C4-2B (cell line): ENCODE measurements around the gene AGAP1.

ENCODE experiments used
- H3K27ac ChIP-seq: fragments of 450-650 bp; 2 replicates; pipeline ENCODE4 v1.5.1; 2017
- CTCF ChIP-seq: fragments of 450-650 bp; conservative IDR thresholded peaks from 2 replicates; pipeline ENCODE4 v1.5.1; 2017; ENCODE audit warnings: mild to moderate bottlenecking
- ZFX ChIP-seq: fragments of 450-650 bp; IDR thresholded peaks from 2 replicates; pipeline ENCODE4 v1.6.1; 2017

The AGAP1 gene

GRCh38 chr2:236015171-236015570 lies 521.3 kb downstream of the AGAP1 start:
- no peak overlapping the region for H3K27ac ChIP-seq
- TF ChIP-seq ZFX (no peak), CTCF (no peak)

- H3K27ac ChIP-seq: no peak overlapping the region
- TF ChIP-seq CTCF: no peak
- no peak for TF ChIP-seq ZFX
These were observed 522.7 kb downstream of the AGAP1 start for GRCh38 chr2:236016496-236016895.

DNA sequence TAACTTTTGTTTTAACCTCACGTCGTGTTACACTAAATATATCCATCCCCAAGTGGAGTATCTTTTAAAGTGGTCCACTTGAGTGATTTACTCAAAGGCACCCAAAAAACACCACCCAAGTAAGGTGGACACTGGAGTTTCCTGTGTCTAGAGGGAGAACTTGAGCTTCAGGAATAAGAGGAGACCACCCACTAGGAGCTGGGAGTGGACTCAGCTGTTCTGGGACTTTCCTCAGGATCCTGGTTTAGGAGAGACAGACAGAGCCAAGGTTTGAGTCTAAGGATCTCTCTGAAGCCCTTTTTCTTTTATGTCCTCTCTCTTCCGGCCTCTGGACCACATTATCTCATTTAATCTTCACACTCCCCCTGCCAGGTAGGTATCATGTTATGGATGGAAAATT lies 523.6 kb downstream of the AGAP1 start:
- H3K27ac ChIP-seq: no peak overlapping the region
- TF ChIP-seq ZFX (no peak), CTCF (no peak)

GRCh38 chr2:236019434-236019833 lies 525.6 kb downstream of the AGAP1 start:
- H3K27ac ChIP-seq: no peak overlapping the region
- TF ChIP-seq ZFX (no peak), CTCF (no peak)

- no peak overlapping the region for H3K27ac ChIP-seq
- no peak for TF ChIP-seq CTCF
These were observed 527.7 kb downstream of the AGAP1 start for GRCh38 chr2:236021499-236022057.

DNA sequence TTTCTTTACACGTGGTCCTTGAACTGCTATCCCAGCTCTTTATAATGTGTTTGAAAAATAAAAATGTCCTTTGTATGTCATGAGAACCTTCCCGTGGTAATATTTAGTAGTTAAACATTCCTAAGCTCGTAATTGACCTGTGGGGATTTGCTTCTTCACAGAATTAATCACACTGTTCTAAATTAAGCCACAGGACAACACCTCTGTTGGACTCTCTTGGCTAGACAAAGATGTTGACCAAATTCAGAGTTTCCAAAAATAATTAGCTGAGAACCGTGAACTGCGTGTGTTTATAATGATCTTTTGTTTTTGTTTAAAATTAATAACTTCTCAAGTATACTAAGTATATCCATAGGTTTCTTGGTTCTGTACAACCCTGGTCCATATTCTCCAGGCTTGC lies 528.3 kb downstream of the AGAP1 start:
- TF ChIP-seq CTCF: no peak
- no peak for TF ChIP-seq ZFX
- no peak overlapping the region for H3K27ac ChIP-seq

DNA sequence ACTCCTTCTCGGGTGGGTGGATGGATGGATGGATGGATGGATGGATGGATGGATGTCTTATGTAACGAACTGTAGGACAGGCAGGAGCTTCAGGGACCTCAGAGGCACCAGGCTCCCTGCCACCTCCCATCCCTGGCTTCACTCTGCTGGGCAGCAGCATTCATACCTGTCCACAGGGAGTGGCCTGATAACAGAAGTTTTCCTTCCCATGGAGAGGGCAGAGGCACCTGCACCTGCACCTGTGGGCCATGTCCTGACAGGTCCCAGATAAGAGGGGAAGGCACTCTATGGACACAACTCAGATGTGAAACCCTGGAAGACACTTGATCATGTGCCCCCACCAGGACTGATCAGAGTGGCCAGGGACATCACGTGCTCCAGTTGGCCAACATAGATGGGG lies 532.0 kb downstream of the AGAP1 start:
- no peak overlapping the region for H3K27ac ChIP-seq
- no peak for TF ChIP-seq ZFX
- TF ChIP-seq CTCF: no peak
